ENCODE results near the gene MAP3K20. TPM values are rescaled to one million over a fixed set of nuclear protein-coding genes. Genes with fewer than 3 reads are reported as not detected.
A peak's percentile ranks its signal among the peaks of the same experiment; 100 is the strongest.

Gene MAP3K20
- total and polyA plus RNA-seq, 2 of the 8 experiments (the other 6 are each of a cell fraction or from before 2014, with no cell fraction given), result 3.1 to 11.1 TPM

DNA sequence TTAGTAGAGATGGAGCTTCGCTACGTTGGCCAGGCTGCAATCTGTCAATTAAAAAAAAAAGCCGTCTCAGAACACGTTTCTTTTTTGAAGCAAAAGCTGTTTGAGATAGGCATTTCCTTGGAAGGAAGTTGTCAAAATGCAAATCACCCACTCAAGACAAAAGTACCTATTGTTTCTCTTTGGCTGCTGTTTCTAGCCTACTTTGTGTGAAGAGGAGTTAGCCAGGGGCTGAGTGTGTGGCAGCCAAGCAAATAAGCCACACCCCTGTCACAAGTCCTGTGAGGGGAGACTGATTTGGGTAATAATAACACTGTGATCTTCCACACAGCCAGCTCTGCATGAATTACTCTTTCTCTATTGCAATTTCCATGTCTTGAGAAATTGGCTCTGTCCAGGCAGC is 231.6 kb downstream of the MAP3K20 start:
- WGBS, 2 experiments (ENCODE audit: extremely low coverage in 1 of 2, insufficient coverage in 1 of 2, insufficient read length in 1 of 2, insufficient replicate concordance in 2 of 2, low coverage in 1 of 2, low lambda C conversion rate in 2 of 2, missing lambda C conversion rate in 1 of 2), result 42% methylated on average over 4 of the region's 4 CpGs; no CpG with 5 or more reads in 1 of the 2 experiments
- H3K4me3 ChIP-seq (ENCODE audit: extremely low read depth in 1 of 4, insufficient read depth in 2 of 4, low read depth in 3 of 4, low read length in 4 of 4), result no peak overlapping the region
- POLR2A ChIA-PET (ENCODE audit: partially characterized antibody), result interaction anchor here (0.6 kb wide), 1 partner anchor 62 kb away, joined by 6 read pairs; no protein-coding TSS in a partner anchor
- CTCF ChIA-PET (ENCODE audit: partially characterized antibody), result interaction anchor here (0.6 to 1.6 kb wide), 3 partner anchors 26 to 93 kb away, joined by 3 to 4 read pairs (median 3); no protein-coding TSS in a partner anchor
- H3K4me2 ChIP-seq (ENCODE audit: insufficient read depth in 1 of 2, low read depth in 2 of 2, low read length in 2 of 2), result peak overlapping the region in 1 of 2 experiments; percentile 9; a peak in 1 of 4 replicates
- H3K79me1 ChIP-seq (ENCODE audit: low read depth, low read length), result no peaks in the 10 kb centered on the region
- no peaks in the 10 kb centered on the region; the same call in 1 of the 2 replicates for H3K23me2 ChIP-seq (ENCODE audit: low read depth, low read length)
- H3K9ac ChIP-seq (replicated peaks in 1 of 4; ENCODE audit: extremely low read depth in 1 of 4, low read depth in 3 of 4, low read length in 3 of 4), result no peak overlapping the region
- H2BK120ac ChIP-seq (replicated peaks; ENCODE audit: low read depth, low read length), result no peak overlapping the region
- H2AFZ ChIP-seq (ENCODE audit: low read length), result no peak overlapping the region
- H3K4me1 ChIP-seq (replicated peaks in 1 of 4; ENCODE audit: control insufficient read depth in 3 of 4, insufficient read depth in 4 of 4, low read length in 3 of 4), result peaks cover 4 to 25% (median 7%) of the 10 kb centered on the region in 4 experiments; a peak in 6 of 7 replicates
- H2BK12ac ChIP-seq (ENCODE audit: low read depth, low read length), result no peak overlapping the region
- no peak overlapping the region for H3K14ac ChIP-seq (ENCODE audit: insufficient read length)
- no peaks in the 10 kb centered on the region for H3K79me2 ChIP-seq (ENCODE audit: control insufficient read depth in 1 of 2, insufficient read depth in 2 of 2, low read length in 2 of 2)
- H2BK15ac ChIP-seq (ENCODE audit: low read length), result no peak overlapping the region
- H3K27ac ChIP-seq (ENCODE audit: low read depth, low read length), result no peak overlapping the region
- DNase-seq (ENCODE audit: low read depth in 1 of 2, low spot score in 2 of 2), result no peak
- no peak overlapping the region for H2BK20ac ChIP-seq (ENCODE audit: low read length)
- H4K91ac ChIP-seq (replicated peaks; ENCODE audit: insufficient read length, low read length), result no peak overlapping the region
- H3K9me3 ChIP-seq (ENCODE audit: insufficient read depth in 2 of 2, low read depth in 1 of 2, low read length in 1 of 2), result no peaks in the 10 kb centered on the region
- no peak for FAIRE-seq
- 0 out of 2 replicates have a peak overlapping the region, but pooled peaks have one; percentile 40 for H3K18ac ChIP-seq (ENCODE audit: extremely low read depth, low read length)
- H4K8ac ChIP-seq (ENCODE audit: extremely low read depth, insufficient read depth, low read length), result no peak overlapping the region
- H4K5ac ChIP-seq (ENCODE audit: insufficient read length, low read depth, low read length), result no peak overlapping the region
- no peak overlapping the region for H3K23ac ChIP-seq (ENCODE audit: insufficient read length)
- no peaks in the 10 kb centered on the region for H3K27me3 ChIP-seq (replicated peaks in 1 of 4; ENCODE audit: control insufficient read depth in 3 of 4, extremely low read depth in 1 of 4, insufficient read depth in 3 of 4, low read length in 3 of 4)
- H2BK5ac ChIP-seq (ENCODE audit: low read depth, low read length), result peak overlapping the region; percentile 88; the same call in 1 of the 2 replicates
- no peaks in the 10 kb centered on the region for H3K36me3 ChIP-seq (ENCODE audit: control insufficient read depth in 2 of 4, insufficient read depth in 4 of 4, low read length in 3 of 4)
- H4K20me1 ChIP-seq (replicated peaks in 1 of 2; ENCODE audit: control insufficient read depth in 1 of 2, insufficient read depth in 2 of 2, low read length in 2 of 2), result no peaks in the 10 kb centered on the region
- H3K4ac ChIP-seq (replicated peaks; ENCODE audit: insufficient read length, low read depth, low read length), result no peak overlapping the region
- no peak overlapping the region for H2AK5ac ChIP-seq (ENCODE audit: low read depth, low read length)
- no peak overlapping the region for H3K56ac ChIP-seq (replicated peaks; ENCODE audit: insufficient read length, low read depth, low read length)
- TF ChIP-seq, protein P1, sequence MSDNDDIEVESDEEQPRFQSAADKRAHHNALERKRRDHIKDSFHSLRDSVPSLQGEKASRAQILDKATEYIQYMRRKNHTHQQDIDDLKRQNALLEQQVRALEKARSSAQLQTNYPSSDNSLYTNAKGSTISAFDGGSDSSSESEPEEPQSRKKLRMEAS (IDR thresholded peaks at IDR 0.05), result no peak
- TF ChIP-seq SIX5 (IDR thresholded peaks at IDR 0.05; ENCODE audit: low read depth, low read length), result no peak
- no peak for TF ChIP-seq BACH1 (IDR thresholded peaks at IDR 0.05; ENCODE audit: low read length)
- TF ChIP-seq TBP (IDR thresholded peaks at IDR 0.05; ENCODE audit: low read depth, low read length), result no peak
- TF ChIP-seq SIN3A (conservative IDR thresholded peaks at IDR 0.05 in 1 of 2, IDR thresholded peaks at IDR 0.05 in 1 of 2; ENCODE audit: low read depth in 1 of 2, low read length in 2 of 2), result no peak
- TF ChIP-seq, protein P2, sequence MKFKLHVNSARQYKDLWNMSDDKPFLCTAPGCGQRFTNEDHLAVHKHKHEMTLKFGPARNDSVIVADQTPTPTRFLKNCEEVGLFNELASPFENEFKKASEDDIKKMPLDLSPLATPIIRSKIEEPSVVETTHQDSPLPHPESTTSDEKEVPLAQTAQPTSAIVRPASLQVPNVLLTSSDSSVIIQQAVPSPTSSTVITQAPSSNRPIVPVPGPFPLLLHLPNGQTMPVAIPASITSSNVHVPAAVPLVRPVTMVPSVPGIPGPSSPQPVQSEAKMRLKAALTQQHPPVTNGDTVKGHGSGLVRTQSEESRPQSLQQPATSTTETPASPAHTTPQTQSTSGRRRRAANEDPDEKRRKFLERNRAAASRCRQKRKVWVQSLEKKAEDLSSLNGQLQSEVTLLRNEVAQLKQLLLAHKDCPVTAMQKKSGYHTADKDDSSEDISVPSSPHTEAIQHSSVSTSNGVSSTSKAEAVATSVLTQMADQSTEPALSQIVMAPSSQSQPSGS (IDR thresholded peaks at IDR 0.05; ENCODE audit: low read length), result no peak
- no peak for TF ChIP-seq JUN (IDR thresholded peaks at IDR 0.05; ENCODE audit: low read depth, low read length)
- no peak for TF ChIP-seq JUND (IDR thresholded peaks at IDR 0.05; ENCODE audit: low read length)
- TF ChIP-seq EGR1 (IDR thresholded peaks at IDR 0.05; ENCODE audit: borderline replicate concordance, low read depth, low read length), result no peak
- no peak for TF ChIP-seq SP1 (IDR thresholded peaks at IDR 0.05; ENCODE audit: low read depth, low read length)
- TF ChIP-seq CHD2 (IDR thresholded peaks at IDR 0.05; ENCODE audit: low read length), result no peak
- TF ChIP-seq, protein P3, sequence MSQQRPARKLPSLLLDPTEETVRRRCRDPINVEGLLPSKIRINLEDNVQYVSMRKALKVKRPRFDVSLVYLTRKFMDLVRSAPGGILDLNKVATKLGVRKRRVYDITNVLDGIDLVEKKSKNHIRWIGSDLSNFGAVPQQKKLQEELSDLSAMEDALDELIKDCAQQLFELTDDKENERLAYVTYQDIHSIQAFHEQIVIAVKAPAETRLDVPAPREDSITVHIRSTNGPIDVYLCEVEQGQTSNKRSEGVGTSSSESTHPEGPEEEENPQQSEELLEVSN (IDR thresholded peaks at IDR 0.05), result no peak

Data from H1 (cell line).